H1 (cell line): ENCODE measurements around the gene KCTD12. TPM values are rescaled to one million over a fixed set of nuclear protein-coding genes. Genes with fewer than 3 reads are reported as not detected.

Experiments used
- CREB1 ChIP-seq: IDR thresholded peaks from 2 replicates; pipeline ENCODE4 v1.6.1; 2012; ENCODE audit warnings: inconsistent platforms
- NRF1 ChIP-seq: IDR thresholded peaks from 2 replicates; pipeline ENCODE4 v1.6.1; 2011; ENCODE audit warnings: mild to moderate bottlenecking, low read depth, low read length, improper control_type of control experiment
- RFX5 ChIP-seq: IDR thresholded peaks from 2 replicates; pipeline ENCODE4 v1.6.1; 2011; ENCODE audit warnings: low read depth, low read length, improper control_type of control experiment, borderline replicate concordance
- RNF2 ChIP-seq: fragments of 200-900, 300-1000 bp; sonication (generic); IDR thresholded peaks from 2 replicates; pipeline ENCODE4 v1.7.1; 2016; ENCODE audit warnings: borderline replicate concordance, low read depth, mild to moderate bottlenecking, antibody characterized with exemption, low read length; ENCODE audit not compliant: poor library complexity, severe bottlenecking; ENCODE audit errors: missing control alignments
- SIX5 ChIP-seq: IDR thresholded peaks from 2 replicates; pipeline ENCODE4 v1.6.1; 2011; ENCODE audit warnings: mild to moderate bottlenecking, low read depth, low read length
- TAF1 ChIP-seq: IDR thresholded peaks from 2 replicates; pipeline ENCODE4 v1.6.1; 2011; ENCODE audit warnings: mild to moderate bottlenecking, low read depth, low read length
- polyA plus RNA-seq, 7 experiments: library from polyadenylated mRNA; depleted of rRNA in 3 of 7; stranded (reverse) in 5 of 7; unstranded in 2 of 7; fragments of >200 nt in 5 of 7; fragments of 200-250 nt in 2 of 7; gene quantifications; 1 replicate in 5 of 7; 2 replicates in 1 of 7; 4 replicates in 1 of 7; pipeline versions ENCODE4 v1.2.1 to v1.2.3, GENCODE V29; 2011 to 2013; ENCODE audit warnings: missing spikeins in 2 of 7, mixed read lengths in 2 of 7
- total RNA-seq: library from RNA; stranded (reverse); fragmentation: NEBNext Ultra II Directional; extraction: Animal tissue kit (Norgen Biotek cat#: 25700); gene quantifications from 2 replicates; pipeline ENCODE4 v1.2.1, GENCODE V29; 2021
- TF ChIP-seq, protein P1 (sequence below), 3 experiments: IDR thresholded peaks; 1 replicate in 2 of 3; 2 replicates in 1 of 3; pipeline versions ENCODE4 v1.5.1 to v1.6.1; 2011; ENCODE audit warnings: low read length in 3 of 3, mild to moderate bottlenecking in 3 of 3, inconsistent platforms in 2 of 3, low read depth in 1 of 3, moderate library complexity in 1 of 3; ENCODE audit not compliant: insufficient read depth in 1 of 3; ENCODE audit errors: control extremely low read depth in 1 of 3

KCTD12 gene
- total and polyA plus RNA-seq, 2 of the 8 experiments (the other 6 are each of a cell fraction or from before 2014, with no cell fraction given) = 2.5 to 9.6 TPM

DNA sequence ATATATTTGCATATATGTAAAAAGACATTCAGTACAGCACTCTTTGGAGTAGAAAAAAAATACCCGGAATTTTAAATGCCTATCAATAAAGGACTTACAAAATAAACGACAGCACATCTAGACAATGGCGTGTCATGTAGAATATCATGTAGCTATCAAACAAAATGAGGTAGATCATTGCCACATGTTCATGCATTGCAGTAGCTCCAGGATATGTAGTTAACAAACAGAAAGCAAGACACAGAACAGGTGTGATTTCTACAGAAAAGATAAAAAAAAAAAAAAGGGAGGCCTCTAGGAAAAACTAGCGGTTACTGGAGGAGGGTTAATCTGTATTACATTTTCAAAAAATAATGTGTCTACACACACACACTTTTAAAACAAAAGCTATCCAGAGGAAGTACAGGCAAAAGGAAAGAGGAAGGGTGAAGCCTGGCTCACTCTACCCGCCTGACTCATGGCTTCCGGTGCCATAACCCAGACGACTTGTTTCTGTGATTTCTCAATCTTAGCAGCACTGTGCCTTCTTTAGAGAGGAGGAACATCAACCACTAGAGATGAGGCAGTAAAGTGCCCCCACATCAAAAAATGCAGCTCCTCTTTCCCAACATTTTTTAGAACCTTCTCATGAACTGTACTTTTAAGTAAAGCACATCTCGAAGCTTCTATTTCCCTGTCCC lies 6.9 kb downstream of the KCTD12 start (continued):
- no peak for TF ChIP-seq TAF1
- no peak for TF ChIP-seq CREB1
- no peak for TF ChIP-seq RNF2
- TF ChIP-seq, protein P1, sequence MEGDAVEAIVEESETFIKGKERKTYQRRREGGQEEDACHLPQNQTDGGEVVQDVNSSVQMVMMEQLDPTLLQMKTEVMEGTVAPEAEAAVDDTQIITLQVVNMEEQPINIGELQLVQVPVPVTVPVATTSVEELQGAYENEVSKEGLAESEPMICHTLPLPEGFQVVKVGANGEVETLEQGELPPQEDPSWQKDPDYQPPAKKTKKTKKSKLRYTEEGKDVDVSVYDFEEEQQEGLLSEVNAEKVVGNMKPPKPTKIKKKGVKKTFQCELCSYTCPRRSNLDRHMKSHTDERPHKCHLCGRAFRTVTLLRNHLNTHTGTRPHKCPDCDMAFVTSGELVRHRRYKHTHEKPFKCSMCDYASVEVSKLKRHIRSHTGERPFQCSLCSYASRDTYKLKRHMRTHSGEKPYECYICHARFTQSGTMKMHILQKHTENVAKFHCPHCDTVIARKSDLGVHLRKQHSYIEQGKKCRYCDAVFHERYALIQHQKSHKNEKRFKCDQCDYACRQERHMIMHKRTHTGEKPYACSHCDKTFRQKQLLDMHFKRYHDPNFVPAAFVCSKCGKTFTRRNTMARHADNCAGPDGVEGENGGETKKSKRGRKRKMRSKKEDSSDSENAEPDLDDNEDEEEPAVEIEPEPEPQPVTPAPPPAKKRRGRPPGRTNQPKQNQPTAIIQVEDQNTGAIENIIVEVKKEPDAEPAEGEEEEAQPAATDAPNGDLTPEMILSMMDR (IDR thresholded peaks at IDR 0.05; ENCODE audit: control extremely low read depth in 1 of 3, insufficient read depth in 1 of 3, low read depth in 1 of 3, low read length in 3 of 3) = no peak
- TF ChIP-seq RFX5 = no peak
- no peak for TF ChIP-seq NRF1
- TF ChIP-seq SIX5 = no peak
